HEK293 (cell line): ENCODE measurements around the gene RNF214.

Experiments used
- CTCF ChIA-PET: fragments of 350-600 bp; formaldehyde crosslinking; extraction: SDS; loops from one replicate; lab custom pipeline; 2021; ENCODE audit warnings: antibody characterized with exemption; lab: Yijun Ruan, JAX
- POLR2A ChIA-PET: fragments of 300-600 bp; formaldehyde crosslinking; extraction: SDS; loops from one replicate; lab custom pipeline; 2020; ENCODE audit warnings: antibody characterized with exemption, inconsistent platforms; lab: Yijun Ruan, JAX
- H3K27ac ChIP-seq: fragments of 200-500 bp; sonication (Bioruptor generic); 2 replicates; pipeline ENCODE4 v1.5.1; 2014; ENCODE audit warnings: low read depth, low read length, control low read depth, inconsistent platforms; ENCODE audit errors: extremely low read depth
- H3K36me3 ChIP-seq, 2 experiments: fragments of 200-500 bp in 1 of 2; sonication (Bioruptor generic) in 1 of 2; 1 replicate in 1 of 2; 2 replicates in 1 of 2; pipeline ENCODE4 v1.5.1; 2014 to 2017; ENCODE audit warnings: inconsistent platforms in 2 of 2, low read length in 2 of 2; ENCODE audit not compliant: control insufficient read depth in 2 of 2, insufficient read depth in 1 of 2
- H3K4me1 ChIP-seq: fragments of 200-500 bp; sonication (Bioruptor generic); 2 replicates; pipeline ENCODE4 v1.5.1; 2014; ENCODE audit warnings: mild to moderate bottlenecking, low read length, inconsistent platforms; ENCODE audit not compliant: control insufficient read depth, insufficient read depth
- H3K4me3 ChIP-seq: 2 replicates; pipeline ENCODE4 v1.5.1; 2011; ENCODE audit warnings: low read depth, mild to moderate bottlenecking, control low read depth, low read length, moderate library complexity
- H3K9me3 ChIP-seq: fragments of 200-500 bp; sonication (Bioruptor generic); 2 replicates; pipeline ENCODE4 v1.5.1; 2014; ENCODE audit warnings: low read depth, low read length, inconsistent platforms; ENCODE audit not compliant: control insufficient read depth, insufficient read depth
- BCL11B ChIP-seq: fragments of 450-650 bp; formaldehyde crosslinking; IDR thresholded peaks from 2 replicates; pipeline ENCODE4 v1.5.1; 2016; ENCODE audit warnings: low read depth, missing biosample characterization, missing genetic modification characterization
- KLF16 ChIP-seq: fragments of 450-650 bp; formaldehyde crosslinking; IDR thresholded peaks from 2 replicates; pipeline ENCODE4 v1.5.1; 2017; ENCODE audit warnings: missing biosample characterization, missing genetic modification characterization
- MZF1 ChIP-seq: fragments of 450-650 bp; formaldehyde crosslinking; IDR thresholded peaks from 2 replicates; pipeline ENCODE4 v1.5.1; 2017; ENCODE audit warnings: missing biosample characterization, missing genetic modification characterization, borderline replicate concordance
- OSR2 ChIP-seq: fragments of 450-650 bp; formaldehyde crosslinking; IDR thresholded peaks from 2 replicates; pipeline ENCODE4 v1.5.1; 2016; ENCODE audit warnings: missing biosample characterization, missing genetic modification characterization
- ZBTB10 ChIP-seq: fragments of 450-650 bp; formaldehyde crosslinking; IDR thresholded peaks from 2 replicates; pipeline ENCODE4 v1.5.1; 2016; ENCODE audit warnings: missing biosample characterization, missing genetic modification characterization
- ZBTB11 ChIP-seq: fragments of 450-650 bp; formaldehyde crosslinking; conservative IDR thresholded peaks from 2 replicates; pipeline ENCODE4 v1.5.1; 2016; ENCODE audit warnings: low read depth, missing biosample characterization, missing genetic modification characterization
- ZBTB26 ChIP-seq: fragments of 450-650 bp; formaldehyde crosslinking; optimal IDR thresholded peaks from 2 replicates; pipeline ENCODE3; 2016; ENCODE audit warnings: missing biosample characterization, mild to moderate bottlenecking, missing genetic modification characterization
- ZBTB48 ChIP-seq: fragments of 450-650 bp; formaldehyde crosslinking; IDR thresholded peaks from 2 replicates; pipeline ENCODE4 v1.5.1; 2016; ENCODE audit warnings: missing biosample characterization, missing genetic modification characterization
- ZNF112 ChIP-seq: fragments of 450-650 bp; formaldehyde crosslinking; IDR thresholded peaks from 2 replicates; pipeline ENCODE4 v1.5.0; 2017; ENCODE audit warnings: missing biosample characterization, missing genetic modification characterization
- ZNF302 ChIP-seq: fragments of 450-650 bp; formaldehyde crosslinking; IDR thresholded peaks from 2 replicates; pipeline ENCODE4 v1.5.1; 2016; ENCODE audit warnings: missing biosample characterization, missing genetic modification characterization, low read depth
- ZNF391 ChIP-seq: fragments of 450-650 bp; formaldehyde crosslinking; IDR thresholded peaks from 2 replicates; pipeline ENCODE4 v1.5.1; 2016; ENCODE audit warnings: low read depth, missing biosample characterization, missing genetic modification characterization, borderline replicate concordance
- ZNF423 ChIP-seq: fragments of 450-650 bp; formaldehyde crosslinking; IDR thresholded peaks from 2 replicates; pipeline ENCODE4 v1.5.1; 2016; ENCODE audit warnings: missing biosample characterization, missing genetic modification characterization
- ZNF513 ChIP-seq: fragments of 450-650 bp; IDR thresholded peaks from 2 replicates; pipeline ENCODE4 v1.5.1; 2018; ENCODE audit warnings: missing biosample characterization, missing genetic modification characterization
- ZNF521 ChIP-seq: fragments of 450-650 bp; formaldehyde crosslinking; IDR thresholded peaks from 2 replicates; pipeline ENCODE4 v1.5.1; 2017; ENCODE audit warnings: missing biosample characterization, mild to moderate bottlenecking, missing genetic modification characterization
- ZNF544 ChIP-seq: fragments of 450-650 bp; formaldehyde crosslinking; IDR thresholded peaks from 2 replicates; pipeline ENCODE4 v1.5.0; 2017; ENCODE audit warnings: missing biosample characterization, missing genetic modification characterization
- ZNF692 ChIP-seq: fragments of 450-650 bp; formaldehyde crosslinking; IDR thresholded peaks from 2 replicates; pipeline ENCODE4 v1.5.1; 2016; ENCODE audit warnings: missing biosample characterization, missing genetic modification characterization
- ZNF707 ChIP-seq: fragments of 450-650 bp; formaldehyde crosslinking; IDR thresholded peaks from 2 replicates; pipeline ENCODE4 v1.5.1; 2016; ENCODE audit warnings: missing biosample characterization, missing genetic modification characterization
- ZSCAN23 ChIP-seq: fragments of 450-650 bp; formaldehyde crosslinking; IDR thresholded peaks from 2 replicates; pipeline ENCODE4 v1.5.1; 2016; ENCODE audit warnings: missing biosample characterization, missing genetic modification characterization
- TF ChIP-seq, protein P1 (sequence below): fragments of 450-650 bp; formaldehyde crosslinking; IDR thresholded peaks from 2 replicates; pipeline ENCODE4 v1.5.1; 2016; ENCODE audit warnings: missing biosample characterization, missing genetic modification characterization
- TF ChIP-seq, protein P2 (sequence below): fragments of 450-650 bp; formaldehyde crosslinking; IDR thresholded peaks from 2 replicates; pipeline ENCODE4 v1.5.1; 2016; ENCODE audit warnings: missing biosample characterization, missing genetic modification characterization, low read depth

RNF214 gene

GRCh38 chr11:117249571-117249970 is 17.1 kb downstream of the RNF214 start:
- CTCF ChIA-PET = no interaction called here
- Histone ChIP-seq H3K36me3 (peaks cover 15 to 71% of the 10 kb centered on the region in 2 experiments; a peak in 2 of 3 replicates), H3K4me1 (no peaks in the 10 kb centered on the region), H3K9me3 (no peaks in the 10 kb centered on the region), H3K4me3 (no peak overlapping the region), H3K27ac (no peak overlapping the region)
- TF ChIP-seq ZNF544 = no peak
- TF ChIP-seq, protein P1, sequence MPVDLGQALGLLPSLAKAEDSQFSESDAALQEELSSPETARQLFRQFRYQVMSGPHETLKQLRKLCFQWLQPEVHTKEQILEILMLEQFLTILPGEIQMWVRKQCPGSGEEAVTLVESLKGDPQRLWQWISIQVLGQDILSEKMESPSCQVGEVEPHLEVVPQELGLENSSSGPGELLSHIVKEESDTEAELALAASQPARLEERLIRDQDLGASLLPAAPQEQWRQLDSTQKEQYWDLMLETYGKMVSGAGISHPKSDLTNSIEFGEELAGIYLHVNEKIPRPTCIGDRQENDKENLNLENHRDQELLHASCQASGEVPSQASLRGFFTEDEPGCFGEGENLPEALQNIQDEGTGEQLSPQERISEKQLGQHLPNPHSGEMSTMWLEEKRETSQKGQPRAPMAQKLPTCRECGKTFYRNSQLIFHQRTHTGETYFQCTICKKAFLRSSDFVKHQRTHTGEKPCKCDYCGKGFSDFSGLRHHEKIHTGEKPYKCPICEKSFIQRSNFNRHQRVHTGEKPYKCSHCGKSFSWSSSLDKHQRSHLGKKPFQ (tag by site-specific recombination) = no peak
- no peak for TF ChIP-seq ZNF692
- no peak for TF ChIP-seq ZBTB48 (tag by site-specific recombination)
- no peak for TF ChIP-seq ZSCAN23
- no peak for TF ChIP-seq ZNF423 (tag by site-specific recombination)
- no peak for TF ChIP-seq MZF1 (tag by site-specific recombination)
- TF ChIP-seq ZNF521 (tag by site-specific recombination) = no peak
- POLR2A ChIA-PET = no interaction called here

GRCh38 chr11:117251506-117251905 is 19.0 kb downstream of the RNF214 start:
- no peak overlapping the region for H3K27ac ChIP-seq
- ChIA-PET POLR2A (no interaction called here), CTCF (no interaction called here)
- no peak overlapping the region for H3K4me3 ChIP-seq
- no peaks in the 10 kb centered on the region for H3K9me3 ChIP-seq
- H3K36me3 ChIP-seq = peaks cover 12 to 63% of the 10 kb centered on the region in 2 experiments; a peak in 2 of 3 replicates
- H3K4me1 ChIP-seq = no peaks in the 10 kb centered on the region
- TF ChIP-seq ZNF513 (tag by site-specific recombination) = no peak
- TF ChIP-seq ZBTB10 = no peak
- no peak for TF ChIP-seq ZNF112 (tag by site-specific recombination)
- no peak for TF ChIP-seq BCL11B (tag by site-specific recombination)
- no peak for TF ChIP-seq ZNF391 (tag by site-specific recombination)
- TF ChIP-seq KLF16 (tag by site-specific recombination) = no peak
- no peak for TF ChIP-seq OSR2 (tag by site-specific recombination)
- TF ChIP-seq ZBTB11 (tag by site-specific recombination) = no peak
- TF ChIP-seq ZNF302 (tag by site-specific recombination) = no peak
- TF ChIP-seq ZNF707 (tag by site-specific recombination) = no peak
- no peak for TF ChIP-seq ZBTB26 (tag by site-specific recombination)
- TF ChIP-seq, protein P2, sequence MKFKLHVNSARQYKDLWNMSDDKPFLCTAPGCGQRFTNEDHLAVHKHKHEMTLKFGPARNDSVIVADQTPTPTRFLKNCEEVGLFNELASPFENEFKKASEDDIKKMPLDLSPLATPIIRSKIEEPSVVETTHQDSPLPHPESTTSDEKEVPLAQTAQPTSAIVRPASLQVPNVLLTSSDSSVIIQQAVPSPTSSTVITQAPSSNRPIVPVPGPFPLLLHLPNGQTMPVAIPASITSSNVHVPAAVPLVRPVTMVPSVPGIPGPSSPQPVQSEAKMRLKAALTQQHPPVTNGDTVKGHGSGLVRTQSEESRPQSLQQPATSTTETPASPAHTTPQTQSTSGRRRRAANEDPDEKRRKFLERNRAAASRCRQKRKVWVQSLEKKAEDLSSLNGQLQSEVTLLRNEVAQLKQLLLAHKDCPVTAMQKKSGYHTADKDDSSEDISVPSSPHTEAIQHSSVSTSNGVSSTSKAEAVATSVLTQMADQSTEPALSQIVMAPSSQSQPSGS (tag by site-specific recombination) = no peak
